GM18517 (cell line): ENCODE measurements around the gene GLTP.

Experiments
- ATAC-seq: cut with Tn5 transposase; IDR thresholded peaks from one replicate; pipeline ENCODE4 v1.9.1; 2021; ENCODE audit warnings: mild to moderate bottlenecking, moderate library complexity; ENCODE audit not compliant: unreplicated experiment

Gene GLTP

GRCh38 chr12:109802828-109803227, 77.5 kb downstream of the GLTP start:
- no peak for ATAC-seq
